GM23248 (cell line): ENCODE results near the gene HERC3.

Source experiments
- EZH2 ChIP-seq: fragments of 200-600 bp; sonication (generic); IDR thresholded peaks from 2 replicates; pipeline ENCODE4 v1.6.1; 2018; ENCODE audit warnings: antibody characterized with exemption, mild to moderate bottlenecking; ENCODE audit not compliant: insufficient read depth, poor library complexity, severe bottlenecking
- EZH2phosphoT487 ChIP-seq: fragments of 200-600 bp; sonication (generic); IDR thresholded peaks from 2 replicates; pipeline ENCODE4 v1.6.1; 2018; ENCODE audit warnings: antibody characterized with exemption, moderate library complexity, mild to moderate bottlenecking, low read depth; ENCODE audit not compliant: insufficient read depth

GRCh38 chr4:88737307-88737941 lies 145.1 kb downstream of the HERC3 start:
- no peak for TF ChIP-seq EZH2
- TF ChIP-seq EZH2phosphoT487 = no peak
